ENCODE data around the gene HOGA1.

DNA sequence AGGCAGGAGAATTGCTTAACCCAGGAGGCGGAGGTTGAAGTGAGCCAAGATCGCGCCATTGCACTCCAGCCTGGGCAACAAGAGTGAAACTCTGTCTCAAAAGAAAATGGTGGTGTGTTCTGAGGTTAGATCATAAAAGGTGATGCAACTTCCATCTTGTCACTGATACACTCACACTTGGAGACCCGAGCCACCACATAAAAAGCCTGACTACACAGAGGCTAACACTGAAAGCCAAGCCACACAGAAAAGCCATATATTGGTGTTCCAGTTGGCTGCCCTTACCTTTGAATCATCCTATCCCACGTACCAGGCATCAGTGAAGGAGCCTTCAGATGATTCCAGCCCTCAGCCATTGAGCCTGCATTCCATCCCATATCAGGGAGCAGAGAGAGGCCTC, 45.1 kb downstream of the HOGA1 start:
- TF ChIP-seq CTCF (IDR thresholded peaks at IDR 0.05): no peak
- no peak for TF ChIP-seq ZFX (IDR thresholded peaks at IDR 0.05; ENCODE audit: borderline replicate concordance)
